Neural cell (in vitro differentiated cells): Measurements from ENCODE around the gene TMEM52B.

Experiments
- CTCF ChIP-seq: fragments of 450-650 bp; IDR thresholded peaks from 2 replicates; pipeline ENCODE4 v1.5.1; 2014; ENCODE audit warnings: antibody characterized with exemption, mild to moderate bottlenecking, moderate library complexity; ENCODE audit not compliant: poor library complexity, severe bottlenecking
- MXI1 ChIP-seq: fragments of 450-650 bp; conservative IDR thresholded peaks from 2 replicates; pipeline ENCODE4 v1.6.1; 2014; ENCODE audit warnings: antibody characterized with exemption, mild to moderate bottlenecking; ENCODE audit not compliant: poor library complexity, severe bottlenecking
- POLR2AphosphoS5 ChIP-seq: IDR thresholded peaks from 2 replicates; pipeline ENCODE4 v1.6.1; 2012
- TAF1 ChIP-seq: IDR thresholded peaks from 2 replicates; pipeline ENCODE4 v1.6.1; 2012; ENCODE audit warnings: low read depth

- no peak for TF ChIP-seq CTCF
- no peak for TF ChIP-seq MXI1
- no peak for TF ChIP-seq TAF1
- TF ChIP-seq POLR2AphosphoS5, result no peak
These were observed 8.6 kb upstream of the TMEM52B start for GRCh38 chr12:10170216-10170615.
